ENCODE data around the gene MYEF2.
A peak's percentile ranks its signal among the peaks of the same experiment; 100 is the strongest.

The MYEF2 gene

GRCh38 chr15:48087844-48088243 lies 90.3 kb downstream of the MYEF2 start:
- in situ Hi-C loops (cut with MboI; ENCODE audit: low sequenced_read_pairs, unreplicated experiment): loop anchor here (10.0 kb wide), 1 partner anchor 893 kb away; no protein-coding TSS in a partner anchor
- TF ChIP-seq CTCF (IDR thresholded peaks at IDR 0.05; ENCODE audit: borderline replicate concordance, control extremely low read depth, extremely low read depth, insufficient read depth, missing control alignments): no peak
- no peak for DNase-seq (ENCODE audit: low spot score)

- no peak for TF ChIP-seq CTCF (IDR thresholded peaks at IDR 0.05; ENCODE audit: borderline replicate concordance, control extremely low read depth, extremely low read depth, insufficient read depth, missing control alignments)
- in situ Hi-C loops (cut with MboI; ENCODE audit: low sequenced_read_pairs, unreplicated experiment): loop anchor here (10.0 kb wide), 1 partner anchor 892 kb away; no protein-coding TSS in a partner anchor
- no peak for DNase-seq (ENCODE audit: low spot score)
These were observed 91.5 kb downstream of the MYEF2 start for GRCh38 chr15:48086576-48086975.

- no peak for DNase-seq (ENCODE audit: low spot score)
- in situ Hi-C loops (cut with MboI; ENCODE audit: low sequenced_read_pairs, unreplicated experiment): loop anchor here (10.0 kb wide), 1 partner anchor 891 kb away; no protein-coding TSS in a partner anchor
- no peak for TF ChIP-seq CTCF (IDR thresholded peaks at IDR 0.05; ENCODE audit: borderline replicate concordance, control extremely low read depth, extremely low read depth, insufficient read depth, missing control alignments)
These were observed 92.0 kb downstream of the MYEF2 start for GRCh38 chr15:48086133-48086532.

- no peak for DNase-seq (ENCODE audit: low spot score)
- in situ Hi-C loops (cut with MboI; ENCODE audit: low sequenced_read_pairs, unreplicated experiment): loop anchor here (10.0 kb wide), 1 partner anchor 891 kb away; no protein-coding TSS in a partner anchor
- TF ChIP-seq CTCF (IDR thresholded peaks at IDR 0.05; ENCODE audit: borderline replicate concordance, control extremely low read depth, extremely low read depth, insufficient read depth, missing control alignments): no peak
These were observed 92.5 kb downstream of the MYEF2 start for GRCh38 chr15:48085591-48085930.

- DNase-seq (ENCODE audit: low spot score): peak; percentile 32
- in situ Hi-C loops (cut with MboI; ENCODE audit: low sequenced_read_pairs, unreplicated experiment): loop anchor here (10.0 kb wide), 1 partner anchor 890 kb away; no protein-coding TSS in a partner anchor
These were observed 93.1 kb downstream of the MYEF2 start for GRCh38 chr15:48084759-48085590.

More at GRCh38 chr15:48084759-48085590, 93.1 kb downstream of the MYEF2 start:
- peak; percentile 53 for TF ChIP-seq CTCF (IDR thresholded peaks at IDR 0.05; ENCODE audit: borderline replicate concordance, control extremely low read depth, extremely low read depth, insufficient read depth, missing control alignments)

Data from GM13976 (cell line).